Inferior parietal cortex (tissue), 1 donor: ENCODE data around the gene TLR7.

Experiments used
- DNase-seq: peaks from one replicate; pipeline ENCODE4 v3.0.0-alpha.2; 2016; ENCODE audit errors: extremely low spot score

Gene TLR7

GRCh38 chrX:12930150-12930549 is 63.3 kb downstream of the TLR7 start:
- no peak for DNase-seq

GRCh38 chrX:12932244-12932643 is 65.4 kb downstream of the TLR7 start:
- DNase-seq, result no peak

GRCh38 chrX:12934850-12935249 is 68.0 kb downstream of the TLR7 start:
- no peak for DNase-seq

GRCh38 chrX:12936947-12937346 is 70.1 kb downstream of the TLR7 start:
- DNase-seq, result no peak
